MV-4-11 (cell line): ENCODE data around the gene CMTM4.

Experiments
- DNase-seq: peaks from one replicate; lab custom pipeline; 2025; lab: John Stamatoyannopoulos, UW

The CMTM4 gene

DNA sequence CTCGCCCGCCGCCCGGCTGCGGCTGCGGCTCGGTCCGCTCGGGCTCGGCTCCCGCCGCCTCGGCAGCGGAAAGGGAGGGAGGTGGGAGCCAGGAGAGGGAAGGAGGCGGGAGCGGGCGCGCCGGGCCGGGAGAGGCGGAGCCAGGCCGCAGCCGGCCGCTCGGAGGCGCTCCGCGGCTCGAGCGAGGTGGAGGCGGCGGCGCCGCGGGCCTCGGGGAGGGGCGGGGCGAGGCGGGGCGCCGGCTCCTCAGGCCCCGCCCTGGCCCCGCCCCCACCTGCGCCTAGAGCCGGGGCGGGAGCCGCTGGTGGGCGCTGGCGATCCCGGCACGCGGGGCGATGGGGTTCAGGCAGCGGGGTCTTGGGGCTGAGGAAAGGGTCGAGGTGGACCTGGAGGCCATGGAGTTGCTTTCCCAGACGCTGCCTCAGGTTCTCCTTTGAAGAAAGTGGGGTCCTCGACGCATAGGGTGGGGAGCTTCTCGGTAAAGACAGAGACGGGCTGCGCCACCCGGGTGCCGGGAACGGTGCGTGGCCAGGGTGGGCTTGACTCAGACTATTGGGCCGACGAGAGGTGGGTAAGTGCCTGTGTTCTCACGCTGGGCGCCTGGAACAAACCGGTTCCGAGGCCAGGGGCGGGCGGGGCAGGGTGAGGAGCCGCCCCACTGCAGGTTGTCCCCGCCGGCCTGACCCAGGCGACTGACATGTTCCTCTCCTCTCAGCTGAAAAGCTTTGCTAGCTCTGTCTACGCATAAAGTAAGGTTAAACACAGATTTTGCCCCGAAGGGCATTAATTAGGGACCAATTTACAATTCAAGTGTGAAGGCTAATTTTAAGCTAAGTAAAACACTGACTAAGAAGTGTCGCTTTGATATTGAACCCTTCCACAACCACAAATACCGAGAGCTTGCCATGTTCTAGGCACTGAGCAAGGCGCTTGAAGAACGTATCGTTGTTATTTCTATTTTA lies at the start of gene CMTM4:
Gene CMTM4 (minus strand): TSS at position 75 of the 962 bp plus-strand sequence. CDS start 218 bp downstream, outside the sequence.
- peak; percentile 56 for DNase-seq

DNA sequence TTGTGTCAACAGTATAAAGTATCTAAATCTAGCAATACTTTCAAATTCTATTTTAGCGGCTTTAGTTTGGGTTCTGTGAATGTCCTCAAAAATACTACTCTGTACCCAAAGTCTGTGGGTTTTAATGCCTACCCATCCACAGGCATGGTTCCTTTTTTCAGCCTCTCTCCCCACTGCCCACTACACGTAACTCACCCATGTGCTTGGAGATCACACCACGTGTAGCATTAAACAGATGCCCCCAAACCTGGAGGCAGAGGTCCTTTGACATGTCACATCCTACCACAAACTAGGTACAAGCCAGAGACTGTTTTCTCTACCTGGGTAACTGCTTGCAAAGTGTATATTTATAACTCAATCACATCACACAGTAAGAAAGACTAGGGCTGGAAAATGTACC lies 49.5 kb upstream of the CMTM4 start:
- DNase-seq, result peak; percentile 78

DNA sequence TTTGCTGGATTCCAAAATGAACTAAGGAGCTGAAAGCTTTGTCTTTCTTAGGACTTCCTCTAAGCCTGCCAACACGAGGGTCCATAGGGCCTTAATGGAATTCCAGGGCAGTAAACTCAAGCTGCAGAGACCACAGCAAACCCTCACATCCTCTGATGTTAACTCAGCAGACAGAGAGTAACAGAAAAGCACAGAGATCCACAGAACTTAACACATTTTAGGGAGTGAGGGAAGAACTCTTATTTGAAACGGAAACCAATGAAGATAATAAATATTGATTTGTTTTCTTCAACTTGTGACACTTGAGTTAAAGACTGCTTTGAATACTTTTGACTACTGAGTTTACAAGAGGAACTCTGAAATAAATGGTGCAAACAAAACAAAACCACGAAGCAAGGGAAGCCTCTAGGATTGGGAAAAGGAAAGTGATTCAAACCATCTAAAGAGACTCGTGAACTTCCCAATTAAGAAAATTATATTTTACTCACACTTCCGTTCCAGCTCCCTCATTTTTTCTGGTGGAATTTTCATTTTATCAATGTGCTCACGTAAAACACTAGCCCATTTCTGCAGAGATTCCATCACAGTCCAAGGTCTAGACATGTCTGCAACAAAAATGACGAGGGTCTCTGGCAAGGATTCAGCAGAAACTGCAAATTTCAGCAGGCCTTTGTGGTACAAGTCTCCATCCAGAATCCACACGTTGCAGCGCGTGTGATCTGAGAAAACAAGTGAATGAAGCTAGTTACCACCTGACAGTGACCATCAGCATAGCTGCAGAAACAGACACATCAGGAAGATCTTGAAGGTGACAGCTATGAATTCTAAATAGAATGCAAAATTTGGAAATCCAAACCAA lies 45.6 kb upstream of the CMTM4 start:
- DNase-seq, result no peak

DNA sequence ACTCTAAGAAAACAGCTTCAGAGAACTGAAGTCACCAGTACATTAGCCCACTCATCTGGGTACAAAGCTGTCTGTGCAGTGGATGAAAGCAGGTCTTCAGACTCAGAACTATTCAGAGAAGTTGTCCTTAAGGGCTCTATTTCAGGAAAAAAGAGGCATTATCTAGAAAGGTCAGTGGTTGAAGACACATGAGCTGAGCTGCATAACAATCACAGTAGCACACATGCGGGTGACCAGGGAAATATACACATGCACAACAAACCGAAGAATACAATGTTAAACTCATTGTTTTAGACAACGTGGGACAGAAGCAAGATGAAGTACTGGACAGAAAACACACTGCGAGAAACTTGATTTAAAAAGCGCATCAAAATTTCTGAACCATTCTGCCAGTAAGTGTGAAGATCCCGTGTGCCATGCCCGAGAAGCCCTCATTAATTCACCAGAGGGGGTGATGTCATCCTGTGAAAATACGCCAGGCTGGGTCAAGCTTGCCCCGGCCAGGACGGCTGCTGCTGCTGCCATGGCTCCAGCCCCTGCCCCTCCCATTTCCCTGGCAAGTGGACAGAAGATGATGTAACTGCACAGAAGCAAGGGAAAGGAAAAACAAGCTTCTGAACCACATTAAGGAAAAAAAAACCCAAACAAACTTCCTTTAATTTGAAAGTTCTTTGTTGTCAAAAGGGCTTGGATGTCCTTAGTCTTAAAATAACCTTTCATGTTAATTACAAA lies 44.8 kb upstream of the CMTM4 start:
- DNase-seq, result peak; percentile 39

DNA sequence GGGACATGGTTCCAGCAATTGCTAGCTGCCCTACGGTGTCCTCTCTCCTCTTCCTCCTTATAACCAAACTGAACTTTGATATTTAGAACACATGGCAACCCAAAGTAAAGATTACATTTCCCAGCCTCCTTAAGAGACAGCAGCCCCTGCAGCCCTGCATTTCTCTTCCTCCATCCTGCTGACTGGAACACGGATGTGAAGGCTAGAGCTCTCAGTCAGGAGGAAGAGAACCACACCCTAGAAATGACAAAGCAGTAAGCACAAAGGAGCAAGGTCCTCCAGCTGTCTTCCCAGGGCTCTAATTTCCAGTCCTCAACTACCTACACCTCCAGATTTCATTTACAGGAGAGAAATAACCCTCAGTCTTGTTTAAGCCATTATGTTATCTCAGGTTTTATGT lies 44.0 kb upstream of the CMTM4 start:
- no peak for DNase-seq

DNA sequence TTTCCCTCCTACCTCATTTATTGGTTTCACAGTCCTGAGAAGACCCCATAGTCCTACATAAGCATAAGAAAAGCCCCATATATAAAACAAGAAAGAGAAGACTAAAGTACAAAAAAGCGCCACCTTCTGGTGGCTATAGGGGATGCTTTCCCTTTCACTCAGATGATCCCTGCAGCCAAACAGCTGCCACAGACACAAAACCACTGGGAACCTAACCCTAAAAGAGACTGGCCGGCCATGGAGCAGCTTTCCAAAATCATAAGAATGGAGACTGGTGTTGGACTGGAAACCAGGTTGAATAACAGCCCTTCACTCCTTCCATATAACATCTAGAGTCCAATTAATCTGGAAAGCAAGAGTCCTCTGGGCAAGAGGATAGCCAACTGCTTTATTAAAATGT lies 43.5 kb upstream of the CMTM4 start:
- DNase-seq, result peak; percentile 33

DNA sequence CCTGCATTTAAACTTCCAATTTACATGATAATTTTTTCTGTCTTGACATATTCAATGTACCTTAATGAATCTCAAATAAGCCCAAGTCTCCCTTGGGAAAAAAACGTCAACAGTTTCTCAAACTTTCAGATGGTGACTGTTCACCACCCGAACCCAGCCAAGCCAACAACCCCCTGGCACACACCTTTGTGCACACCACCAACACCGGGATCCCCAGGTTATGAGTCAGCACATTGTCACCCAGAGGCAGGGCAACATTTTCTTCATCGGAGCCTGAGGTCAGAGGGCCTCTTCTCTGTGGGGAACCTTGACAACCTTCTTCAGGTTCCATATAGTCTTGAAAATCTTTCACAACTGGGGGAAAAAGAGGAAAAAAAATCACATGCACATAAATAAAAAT lies 39.3 kb upstream of the CMTM4 start:
- no peak for DNase-seq

DNA sequence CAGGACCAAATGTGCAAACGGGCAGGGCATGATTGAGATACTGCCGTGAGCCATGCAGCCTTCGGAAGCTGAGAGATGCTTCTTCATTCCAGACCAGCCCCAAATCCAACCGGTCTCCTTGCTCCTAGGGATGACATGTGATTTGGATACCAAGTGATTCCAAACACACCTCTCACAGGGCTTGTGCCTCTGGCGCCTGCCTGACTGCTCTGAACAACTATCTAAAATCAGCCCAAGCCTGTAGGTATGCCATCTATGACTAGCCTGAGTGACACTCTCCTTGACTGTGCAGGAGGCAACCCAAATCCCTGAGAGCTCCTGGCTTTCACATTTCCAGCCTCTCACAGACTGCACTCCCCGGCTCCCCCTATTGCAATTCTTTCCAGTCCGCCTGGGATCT lies 34.6 kb upstream of the CMTM4 start:
- no peak for DNase-seq

DNA sequence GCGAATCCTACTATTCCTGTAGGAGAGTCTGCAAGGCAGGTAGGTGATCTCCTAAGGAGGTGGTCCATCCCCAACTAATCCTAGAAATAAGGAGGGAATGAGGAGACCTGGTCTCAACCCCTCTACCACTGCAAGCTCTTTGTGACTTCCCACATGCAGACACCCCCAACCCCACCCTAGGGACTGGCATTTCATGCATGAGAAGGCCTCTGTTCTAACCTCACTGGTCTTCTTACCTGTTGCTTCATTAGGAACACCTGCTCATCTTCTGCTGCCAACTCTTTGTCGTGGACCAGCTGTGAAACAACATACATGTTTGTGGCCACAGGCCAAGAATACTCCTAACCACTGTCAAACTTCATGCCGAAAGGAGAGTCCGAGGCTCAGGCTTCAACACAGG lies 32.3 kb upstream of the CMTM4 start:
- DNase-seq, result no peak

DNA sequence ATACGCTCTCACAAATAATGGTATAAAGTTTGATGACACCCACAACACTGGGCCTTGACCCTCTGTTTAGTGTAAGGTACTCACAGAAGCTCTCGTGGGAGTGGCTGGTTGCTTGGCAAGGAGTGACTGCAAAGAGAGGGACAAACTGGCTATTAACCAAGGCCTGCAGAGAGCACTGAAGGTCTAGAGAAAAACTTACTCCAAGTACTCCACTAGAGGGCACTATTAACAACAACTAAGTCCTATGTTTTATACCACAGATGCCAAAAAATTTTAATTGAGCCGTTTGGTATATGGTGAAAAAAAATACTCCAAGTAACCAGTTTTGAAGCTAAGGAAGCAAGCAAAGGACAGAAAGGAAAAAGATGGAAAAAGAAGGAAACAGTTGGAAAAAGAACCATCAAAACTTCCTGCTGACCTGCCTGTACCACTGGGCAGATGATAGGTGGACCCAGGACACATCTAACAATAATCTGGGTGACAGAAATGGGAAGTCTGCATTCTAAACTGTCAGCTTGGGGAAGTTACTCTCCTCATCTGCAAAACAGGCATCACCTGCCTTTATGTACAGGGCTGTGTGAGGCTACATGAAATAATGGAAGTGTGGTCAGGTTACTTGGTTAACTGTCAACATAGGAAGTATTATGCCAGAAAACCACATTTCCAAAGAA lies 31.7 kb upstream of the CMTM4 start:
- DNase-seq, result peak; percentile 79

DNA sequence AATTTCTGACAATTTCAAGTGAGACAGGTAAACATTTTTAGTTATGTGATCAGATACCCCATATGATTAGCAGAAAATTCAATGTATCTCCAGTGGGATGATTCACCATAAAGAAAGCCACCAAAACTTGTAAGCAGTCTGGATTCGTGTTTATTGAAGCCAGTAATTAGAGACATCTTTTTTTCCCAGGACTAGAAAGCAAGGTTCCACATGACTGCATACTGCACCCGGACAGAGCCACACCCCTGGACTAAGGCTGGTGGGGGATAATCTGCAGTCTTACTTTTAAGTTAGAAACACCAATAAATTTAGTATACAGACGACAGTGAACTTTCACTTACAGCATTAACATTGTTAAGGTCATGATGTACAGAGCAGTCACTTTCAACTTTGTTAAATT lies 24.2 kb upstream of the CMTM4 start:
- DNase-seq, result no peak

DNA sequence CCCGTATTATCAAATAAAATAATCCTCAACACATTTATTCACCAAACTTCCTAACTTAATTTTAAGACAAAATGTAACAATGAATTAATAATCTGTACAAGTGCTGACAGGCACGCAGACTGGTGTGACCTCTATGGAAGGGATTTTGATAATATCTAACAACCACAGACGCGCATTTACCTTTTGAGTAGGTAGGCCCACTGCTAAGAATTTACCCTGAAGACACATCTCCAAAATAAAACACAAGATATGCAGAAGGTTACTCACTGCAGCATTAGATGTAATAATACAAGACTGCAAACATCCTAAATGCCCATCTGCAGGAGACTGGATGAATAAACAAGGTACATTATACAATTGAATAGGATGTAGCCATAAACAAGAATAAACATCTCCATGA lies 22.7 kb upstream of the CMTM4 start:
- no peak for DNase-seq

DNA sequence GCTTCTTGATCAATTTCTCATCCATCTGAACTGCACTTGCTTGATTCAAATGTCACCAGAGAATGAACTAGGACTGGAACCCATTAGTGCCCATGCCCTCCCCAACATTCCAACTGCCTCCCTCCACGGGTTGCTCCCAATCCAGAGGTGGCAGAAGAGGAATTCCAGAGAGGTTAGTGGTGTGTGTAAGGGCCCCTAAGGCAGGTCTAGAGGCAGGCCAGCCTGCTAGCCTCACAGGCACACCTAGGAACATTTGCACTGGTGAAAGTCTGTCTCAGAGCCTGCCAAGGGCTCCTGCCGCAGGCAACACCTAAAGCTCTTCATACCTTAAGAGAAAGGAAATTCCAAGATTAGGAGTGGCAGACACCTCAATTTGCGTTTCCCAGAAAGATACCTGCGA lies 21.2 kb upstream of the CMTM4 start:
- DNase-seq, result no peak

DNA sequence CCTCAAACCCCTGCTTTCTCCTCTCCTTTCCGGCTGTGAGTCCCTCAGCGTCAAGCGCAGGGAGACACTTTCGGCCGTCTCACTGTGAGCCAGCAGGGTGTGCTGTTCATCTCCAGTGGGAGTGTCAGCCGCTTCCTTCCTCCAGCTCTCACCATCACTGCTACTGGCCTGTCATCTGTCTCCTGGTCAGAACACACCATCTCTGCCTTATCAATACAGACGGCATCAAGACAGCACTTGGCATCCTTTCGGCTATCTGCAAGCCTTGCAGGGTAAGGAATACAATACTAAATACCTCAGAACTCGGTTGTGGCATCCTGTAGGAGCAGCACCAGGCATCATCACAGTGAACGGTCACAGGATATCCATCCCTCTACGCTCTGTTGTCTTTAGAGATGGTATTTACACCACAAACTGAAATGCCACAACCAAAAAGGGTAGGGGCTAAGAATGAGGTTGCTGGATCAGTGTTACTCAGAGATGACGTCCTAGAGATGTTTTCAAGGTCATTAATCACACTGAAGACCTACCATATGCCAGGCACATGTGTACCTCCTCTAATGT lies 20.7 kb upstream of the CMTM4 start:
- DNase-seq, result peak; percentile 59

DNA sequence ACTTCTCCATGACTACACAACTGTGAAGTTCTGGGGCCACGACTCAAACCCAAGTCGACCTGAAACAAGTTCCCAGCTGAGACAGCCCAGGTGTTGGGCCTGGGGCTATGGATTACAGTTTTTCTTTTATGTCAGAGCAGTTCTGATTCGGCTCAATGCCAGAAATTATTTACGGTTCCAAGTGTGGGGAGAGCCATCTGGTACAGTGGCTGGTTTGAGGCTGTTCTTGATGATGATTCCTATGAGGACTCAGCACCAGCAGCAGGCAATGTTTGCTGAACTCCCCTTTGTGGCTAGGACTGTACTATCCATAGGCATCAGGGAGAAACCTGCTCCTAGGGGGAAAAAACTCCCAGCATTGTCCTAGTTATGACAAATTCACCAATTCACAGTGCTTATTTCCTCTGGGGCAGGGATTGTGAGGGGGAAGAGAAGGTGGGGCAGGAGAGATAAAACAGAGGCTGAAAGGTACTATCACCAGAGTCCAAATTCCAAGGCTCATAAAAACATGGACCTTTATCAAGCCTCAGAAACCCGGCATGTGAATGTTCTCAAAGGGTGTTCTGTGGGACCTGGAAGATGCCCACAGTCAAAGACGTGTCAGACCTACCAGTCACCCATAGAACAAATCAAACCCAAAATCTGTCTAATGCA lies 18.2 kb upstream of the CMTM4 start:
- DNase-seq, result no peak

DNA sequence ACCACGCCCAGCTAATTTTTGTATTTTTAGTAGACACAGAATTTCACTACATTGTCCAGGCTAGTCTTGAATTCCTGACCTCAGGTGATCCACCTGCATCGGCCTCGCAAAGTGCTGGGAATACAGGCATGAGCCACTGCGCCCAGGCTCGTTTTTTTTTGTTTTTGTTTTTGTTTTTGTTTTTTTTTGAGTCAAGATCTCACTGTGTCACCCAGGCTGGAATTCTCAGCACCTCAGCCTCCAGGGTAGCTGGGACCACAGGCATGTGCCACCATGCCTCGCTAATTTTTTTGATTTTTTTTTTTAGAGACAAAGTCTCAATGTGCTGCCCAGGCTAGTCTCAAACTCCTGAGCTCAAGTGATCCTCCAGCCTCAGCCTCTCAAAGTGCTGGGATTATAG lies 17.5 kb upstream of the CMTM4 start:
- DNase-seq, result no peak

DNA sequence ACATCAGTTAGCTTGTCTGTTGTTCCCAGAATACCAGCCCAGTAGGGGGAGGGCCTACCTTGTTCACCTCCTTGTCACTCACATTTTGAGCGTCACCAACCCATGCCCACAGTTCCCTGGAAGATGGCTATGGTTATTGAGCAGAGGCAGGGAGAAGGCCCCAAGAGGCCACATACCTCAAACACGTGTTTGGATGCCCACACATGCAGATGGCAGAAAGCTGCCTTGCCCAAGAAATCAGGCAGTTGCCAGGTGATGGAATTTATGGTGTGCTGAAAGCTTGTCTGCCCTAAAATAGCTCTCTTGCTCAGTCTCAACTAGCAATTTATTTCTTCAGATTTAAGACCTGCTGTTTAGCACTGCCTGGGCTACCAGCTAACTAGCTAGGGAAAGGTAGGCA lies 16.5 kb upstream of the CMTM4 start:
- no peak for DNase-seq

DNA sequence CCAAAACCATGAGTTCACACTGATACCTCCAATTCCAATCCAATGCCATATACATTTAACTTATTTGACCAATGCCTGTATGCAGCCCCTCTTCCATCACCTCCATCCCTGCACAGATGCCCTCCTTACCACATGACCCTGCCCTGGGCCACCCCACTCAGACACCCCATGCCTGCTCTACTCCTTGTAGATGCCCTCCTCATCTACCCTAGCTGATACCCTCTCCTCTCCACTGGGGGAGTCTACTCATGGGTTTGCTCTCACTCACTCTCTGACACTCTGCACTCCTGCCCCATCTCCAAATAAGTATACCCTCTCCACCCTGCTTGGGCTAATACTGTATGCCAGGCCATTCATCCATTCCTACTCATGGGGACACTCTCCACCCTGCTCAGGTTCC lies 16.0 kb upstream of the CMTM4 start:
- DNase-seq, result no peak

DNA sequence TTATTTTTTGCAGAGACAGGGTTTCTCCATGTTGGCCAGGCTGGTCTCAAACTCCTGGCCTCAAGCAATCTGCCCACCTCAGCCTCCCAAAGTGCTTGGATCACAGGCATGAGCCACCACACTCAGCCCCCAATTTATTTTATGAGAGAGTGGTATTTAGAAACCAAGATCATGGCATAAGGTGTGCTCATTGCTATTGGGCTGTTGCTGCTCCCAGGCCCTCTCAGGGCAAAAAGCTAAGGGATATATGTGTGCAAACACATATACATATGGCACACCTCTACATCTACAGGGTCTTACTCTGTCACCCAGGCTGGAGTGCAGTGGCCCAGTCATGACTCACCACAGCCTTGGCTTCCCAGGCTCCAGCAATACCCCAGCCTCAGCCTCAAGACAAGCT lies 15.0 kb upstream of the CMTM4 start:
- no peak for DNase-seq

DNA sequence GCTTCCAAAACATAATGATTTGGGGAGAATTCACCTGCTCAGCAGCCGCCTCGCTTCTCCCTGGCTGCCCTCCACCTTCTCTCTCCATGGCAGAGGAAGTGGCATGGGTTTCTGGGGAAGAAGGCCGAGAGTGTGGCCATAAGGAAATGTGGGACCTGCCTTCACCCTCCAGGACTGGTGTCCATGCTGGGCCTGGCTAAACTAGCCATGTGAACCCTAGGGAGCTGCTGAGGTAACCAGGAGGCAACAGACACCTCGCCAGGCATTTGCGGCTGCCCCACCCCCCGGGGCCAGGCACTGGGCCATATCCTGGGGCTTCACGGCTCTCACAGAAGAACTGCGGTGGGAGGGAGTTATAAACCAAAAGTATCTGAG lies 9.9 kb upstream of the CMTM4 start:
- DNase-seq, result no peak
